Fibroblast of pulmonary artery (primary cell): Measurements from ENCODE around the gene NF1.
"Not testable (repeated sequence)": the region's sequence is repeated elsewhere in the genome, so short reads cannot be mapped to it uniquely, and the experiment has no call there.

Experiments used
- DNase-seq: peaks from one replicate; pipeline ENCODE4 v3.0.0-alpha.2; 2010; ENCODE audit warnings: low read depth
- H3K4me3 ChIP-seq: replicated peaks from 2 replicates; pipeline ENCODE4 v1.5.1; 2011; ENCODE audit warnings: low read depth, mild to moderate bottlenecking, control low read depth, low read length, moderate library complexity
- CTCF ChIP-seq: IDR thresholded peaks from 2 replicates; pipeline ENCODE4 v1.5.1; 2011; ENCODE audit warnings: mild to moderate bottlenecking, control low read depth, low read length, inconsistent platforms; ENCODE audit errors: missing control alignments

NF1 gene

GRCh38 chr17:31299624-31300023 lies 204.8 kb downstream of the NF1 start:
- no peak for DNase-seq
- TF ChIP-seq CTCF, result no peak
- H3K4me3 ChIP-seq, result no peak overlapping the region

GRCh38 chr17:31307640-31308039 lies 212.9 kb downstream of the NF1 start:
- no peak overlapping the region for H3K4me3 ChIP-seq
- TF ChIP-seq CTCF, result no peak
- no peak for DNase-seq

- no peak for TF ChIP-seq CTCF
- DNase-seq, result no peak
- H3K4me3 ChIP-seq, result no peak overlapping the region
Measured at GRCh38 chr17:31308372-31309334, 213.9 kb downstream of the NF1 start.

GRCh38 chr17:31309556-31309955 lies 214.8 kb downstream of the NF1 start:
- no peak for DNase-seq
- no peak for TF ChIP-seq CTCF
- H3K4me3 ChIP-seq, result no peak overlapping the region

- H3K4me3 ChIP-seq, result no peak overlapping the region
- no peak for DNase-seq
- TF ChIP-seq CTCF, result no peak
Measured at GRCh38 chr17:31310260-31310659, 215.5 kb downstream of the NF1 start.

GRCh38 chr17:31310886-31311285 lies 216.1 kb downstream of the NF1 start:
- TF ChIP-seq CTCF, result no peak
- H3K4me3 ChIP-seq, result no peak overlapping the region
- DNase-seq, result no peak

- DNase-seq, result no peak
- H3K4me3 ChIP-seq, result no peak overlapping the region
- no peak for TF ChIP-seq CTCF
Measured at GRCh38 chr17:31311526-31311925, 216.7 kb downstream of the NF1 start.

- DNase-seq, result not testable (repeated sequence)
Measured at GRCh38 chr17:31312223-31312622, 217.4 kb downstream of the NF1 start.

More at GRCh38 chr17:31312223-31312622, 217.4 kb downstream of the NF1 start:
- not testable (repeated sequence) for H3K4me3 ChIP-seq
